Erythroblast (primary cell): ENCODE data around the gene SIGLEC6.

ENCODE experiments used
- GATA1 ChIP-seq: IDR thresholded peaks from 2 replicates; pipeline ENCODE4 v1.6.1; 2011; ENCODE audit warnings: low read depth, mild to moderate bottlenecking, control low read depth, low read length, moderate library complexity
- POLR2A ChIP-seq: IDR thresholded peaks from 2 replicates; pipeline ENCODE4 v1.6.1; 2011; ENCODE audit warnings: mild to moderate bottlenecking, low read length

- TF ChIP-seq POLR2A: no peak
- no peak for TF ChIP-seq GATA1
These were observed 21.4 kb downstream of the SIGLEC6 start for GRCh38 chr19:51509823-51510660.
